Hepatocyte (in vitro differentiated cells): ENCODE results near the gene HDHD3. TPM values are rescaled to one million over a fixed set of nuclear protein-coding genes. Genes with fewer than 3 reads are reported as not detected.

Experiments used
- DNase-seq: peaks from one replicate; pipeline ENCODE4 v3.0.0-alpha.2; 2016; ENCODE audit warnings: low spot score
- H2AFZ ChIP-seq: fragments of 200-600 bp; sonication (generic); 2 replicates; pipeline ENCODE4 v1.6.0; 2016; ENCODE audit warnings: antibody characterized with exemption, mild to moderate bottlenecking
- H3K27ac ChIP-seq: fragments of 200-600 bp; sonication (generic); 2 replicates; pipeline ENCODE4 v1.5.1; 2016; ENCODE audit warnings: mild to moderate bottlenecking
- H3K27me3 ChIP-seq: fragments of 200-600 bp; sonication (generic); 2 replicates; pipeline ENCODE4 v1.6.1; 2016
- H3K36me3 ChIP-seq: fragments of 200-600 bp; sonication (generic); replicated peaks from 2 replicates; pipeline ENCODE4 v1.5.1; 2016; ENCODE audit warnings: low read depth; ENCODE audit not compliant: insufficient read depth
- H3K4me1 ChIP-seq: fragments of 200-600 bp; sonication (generic); 2 replicates; pipeline ENCODE4 v1.5.1; 2016; ENCODE audit warnings: mild to moderate bottlenecking, moderate library complexity; ENCODE audit not compliant: insufficient read depth
- H3K4me2 ChIP-seq: fragments of 200-600 bp; sonication (generic); 2 replicates; pipeline ENCODE4 v1.6.0; 2016
- H3K4me3 ChIP-seq: fragments of 200-600 bp; sonication (generic); 2 replicates; pipeline ENCODE4 v1.5.1; 2016; ENCODE audit warnings: mild to moderate bottlenecking
- H3K79me2 ChIP-seq: fragments of 200-600 bp; sonication (generic); 2 replicates; pipeline ENCODE4 v1.6.0; 2017; ENCODE audit warnings: mild to moderate bottlenecking
- H3K9me2 ChIP-seq: fragments of 200-600 bp; sonication (generic); replicated peaks from 2 replicates; pipeline ENCODE4 v1.6.0; 2017; ENCODE audit warnings: mild to moderate bottlenecking; ENCODE audit not compliant: insufficient read depth
- H3K9me3 ChIP-seq: fragments of 200-600 bp; sonication (generic); 2 replicates; pipeline ENCODE4 v1.5.1; 2016; ENCODE audit warnings: low read depth, mild to moderate bottlenecking
- H4K20me1 ChIP-seq: fragments of 200-600 bp; sonication (generic); 2 replicates; pipeline ENCODE4 v1.6.0; 2016; ENCODE audit warnings: mild to moderate bottlenecking; ENCODE audit not compliant: insufficient read depth, poor library complexity, severe bottlenecking
- EZH2 ChIP-seq: fragments of 200-600 bp; sonication (generic); IDR thresholded peaks from 2 replicates; pipeline ENCODE4 v1.6.1; 2016; ENCODE audit warnings: antibody characterized with exemption, mild to moderate bottlenecking, borderline replicate concordance
- EZH2phosphoT487 ChIP-seq: fragments of 200-600 bp; sonication (generic); IDR thresholded peaks from one replicate; pipeline ENCODE4 v1.6.1; 2018; ENCODE audit warnings: antibody characterized with exemption, mild to moderate bottlenecking, low read depth, moderate library complexity; ENCODE audit not compliant: unreplicated experiment, severe bottlenecking
- whole genome bisulfite sequencing: methylation state at CpG from one replicate; pipeline ENCODE4 v1.1.6; 2016; ENCODE audit warnings: low lambda C conversion rate; ENCODE audit errors: missing lambda C conversion rate; 5-methylcytosine and 5-hydroxymethylcytosine counted together
- polyA plus RNA-seq: library from polyadenylated mRNA; unstranded; fragments of >200 nt; fragmentation: Nextera tagmentation; extraction: Ambion mirVana; gene quantifications from 2 replicates; pipeline ENCODE4 v1.2.1, GENCODE V29; 2016
- total RNA-seq: library from RNA; depleted of rRNA; stranded (reverse); fragments of >200 nt; gene quantifications from 2 replicates; pipeline ENCODE4 v1.2.3, GENCODE V29; 2014
- TF ChIP-seq, protein P1 (sequence below): fragments of 200-600 bp; sonication (generic); IDR thresholded peaks from 2 replicates; pipeline ENCODE4 v1.5.1; 2016; ENCODE audit warnings: antibody characterized with exemption, mild to moderate bottlenecking; ENCODE audit not compliant: poor library complexity

HDHD3 gene
- total and polyA plus RNA-seq, 2 experiments from 2014 or later, result 96.8 to 110 TPM

DNA sequence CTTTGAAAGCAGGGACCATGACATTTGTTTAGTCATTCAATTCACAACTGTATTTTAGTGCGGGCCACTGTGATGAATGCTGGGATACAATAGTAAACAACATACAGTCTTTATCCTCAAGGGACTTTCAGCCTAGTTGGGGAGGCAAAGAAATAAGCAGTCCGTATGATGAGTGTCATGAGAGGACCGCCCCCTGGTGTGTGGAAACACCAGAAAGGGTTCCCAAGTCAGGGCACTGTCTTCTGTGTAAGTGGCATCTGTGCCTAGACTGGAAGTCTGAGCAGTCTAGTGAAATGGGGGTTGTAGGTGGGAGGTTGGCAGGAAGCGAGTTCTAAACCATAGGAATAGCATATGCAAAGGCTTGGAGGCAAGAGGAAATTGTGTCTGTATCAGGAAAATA, 40.6 kb upstream of the HDHD3 start:
- H3K79me2 ChIP-seq, result no peaks in the 10 kb centered on the region
- no peak for TF ChIP-seq EZH2
- no peak for TF ChIP-seq EZH2phosphoT487
- TF ChIP-seq, protein P1, sequence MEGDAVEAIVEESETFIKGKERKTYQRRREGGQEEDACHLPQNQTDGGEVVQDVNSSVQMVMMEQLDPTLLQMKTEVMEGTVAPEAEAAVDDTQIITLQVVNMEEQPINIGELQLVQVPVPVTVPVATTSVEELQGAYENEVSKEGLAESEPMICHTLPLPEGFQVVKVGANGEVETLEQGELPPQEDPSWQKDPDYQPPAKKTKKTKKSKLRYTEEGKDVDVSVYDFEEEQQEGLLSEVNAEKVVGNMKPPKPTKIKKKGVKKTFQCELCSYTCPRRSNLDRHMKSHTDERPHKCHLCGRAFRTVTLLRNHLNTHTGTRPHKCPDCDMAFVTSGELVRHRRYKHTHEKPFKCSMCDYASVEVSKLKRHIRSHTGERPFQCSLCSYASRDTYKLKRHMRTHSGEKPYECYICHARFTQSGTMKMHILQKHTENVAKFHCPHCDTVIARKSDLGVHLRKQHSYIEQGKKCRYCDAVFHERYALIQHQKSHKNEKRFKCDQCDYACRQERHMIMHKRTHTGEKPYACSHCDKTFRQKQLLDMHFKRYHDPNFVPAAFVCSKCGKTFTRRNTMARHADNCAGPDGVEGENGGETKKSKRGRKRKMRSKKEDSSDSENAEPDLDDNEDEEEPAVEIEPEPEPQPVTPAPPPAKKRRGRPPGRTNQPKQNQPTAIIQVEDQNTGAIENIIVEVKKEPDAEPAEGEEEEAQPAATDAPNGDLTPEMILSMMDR, result no peak
- no peak overlapping the region for H3K4me3 ChIP-seq
- H3K4me1 ChIP-seq, result no peaks in the 10 kb centered on the region
- H3K36me3 ChIP-seq, result no peaks in the 10 kb centered on the region
- H4K20me1 ChIP-seq, result no peaks in the 10 kb centered on the region
- no peaks in the 10 kb centered on the region for H3K27me3 ChIP-seq
- 91% methylated on average over 4 of the region's 4 CpGs for WGBS
- no peaks in the 10 kb centered on the region for H3K9me2 ChIP-seq
- no peak overlapping the region for H3K4me2 ChIP-seq
- no peak overlapping the region for H2AFZ ChIP-seq
- no peaks in the 10 kb centered on the region for H3K9me3 ChIP-seq
- DNase-seq, result no peak
- no peak overlapping the region for H3K27ac ChIP-seq

DNA sequence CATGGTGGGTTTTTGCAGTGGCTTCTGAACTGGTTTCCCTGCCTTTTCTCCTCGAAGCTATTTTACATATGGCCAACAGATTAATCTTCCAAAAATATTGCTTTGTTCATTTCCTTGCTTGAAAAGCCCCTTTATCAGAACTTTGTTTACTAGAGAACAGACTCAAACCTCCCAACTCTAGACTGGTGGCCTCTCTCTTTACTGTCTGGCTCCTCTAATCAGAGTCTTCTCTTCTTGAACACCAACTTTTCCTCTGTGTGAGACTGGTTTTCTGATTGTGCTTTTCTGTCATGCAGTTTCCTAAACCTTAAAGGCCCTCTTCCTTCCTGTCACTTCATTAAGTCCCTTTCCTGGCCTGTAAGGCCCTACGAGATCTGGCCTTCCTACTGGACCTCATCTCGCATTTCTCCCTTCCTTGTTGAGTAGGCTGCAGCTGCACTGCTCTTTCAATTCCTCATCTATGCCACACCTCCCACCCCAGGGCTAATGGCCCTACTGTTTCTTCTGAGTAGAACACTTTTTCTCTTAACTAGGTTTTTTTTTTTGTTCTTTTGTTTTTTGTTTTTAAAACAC, 39.4 kb upstream of the HDHD3 start:
- 77% methylated on average over 3 of the region's 3 CpGs for WGBS
- Histone ChIP-seq H3K27me3 (no peaks in the 10 kb centered on the region), H3K4me2 (no peak overlapping the region)

DNA sequence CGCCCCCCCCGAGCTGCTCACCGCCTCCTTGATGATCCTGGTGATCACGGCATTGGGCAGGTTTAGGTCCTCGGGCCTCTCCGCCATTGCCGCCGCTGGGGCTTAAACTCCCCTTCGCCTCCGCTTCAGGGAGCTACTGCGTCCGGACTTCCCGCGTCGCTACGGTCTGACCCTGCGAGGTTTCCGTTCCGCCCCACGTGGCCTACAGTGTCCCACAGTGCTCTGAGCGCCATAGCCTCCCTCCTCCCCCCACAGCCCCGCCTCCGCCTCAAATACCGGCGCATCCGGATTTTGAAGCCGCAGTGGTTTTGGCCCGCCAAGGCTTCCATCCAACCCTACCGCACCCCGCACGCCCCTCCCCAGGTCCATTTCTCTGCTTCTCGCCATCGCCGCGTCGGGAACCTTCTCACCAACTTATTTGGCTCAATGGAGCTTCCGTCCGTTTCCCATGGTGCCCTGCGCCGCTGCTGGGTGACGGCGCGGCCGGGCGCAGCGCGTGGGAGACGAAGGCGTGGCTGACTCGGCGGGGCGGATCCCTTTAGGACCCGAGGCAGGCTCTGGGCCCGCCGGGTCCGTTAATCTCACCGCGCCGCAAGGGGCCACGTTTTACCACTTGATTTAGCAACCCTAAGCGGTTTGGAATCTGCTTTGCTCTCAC, 33.5 kb upstream of the HDHD3 start, which contains the start of the genes C9orf43 and POLE3:
C9orf43 (plus strand) TSS at position 541 of the 658 bp plus-strand sequence. CDS start 2,747 bp downstream, outside the sequence.
POLE3 (minus strand) TSS at position 469 of the 658 bp plus-strand sequence; CDS start at position 87, 382 bp downstream.
- peak within 1 kb of the TSS; percentile 99 for H3K4me2 ChIP-seq
- H3K4me3 ChIP-seq, result peak within 1 kb of the TSS; percentile 60
- H3K27ac ChIP-seq, result peak within 1 kb of the TSS; percentile 97
- H3K9me3 ChIP-seq, result no peaks in the 10 kb centered on the region
- no peaks in the 10 kb centered on the region for H3K27me3 ChIP-seq
- H3K9me2 ChIP-seq, result no peaks in the 10 kb centered on the region
- peak within 1 kb of the TSS; percentile 82 for H2AFZ ChIP-seq
- peak; percentile 98 for DNase-seq
- no peaks in the 10 kb centered on the region for H3K4me1 ChIP-seq
- H3K36me3 ChIP-seq, result no peaks in the 10 kb centered on the region
- H4K20me1 ChIP-seq, result no peaks in the 10 kb centered on the region
- TF ChIP-seq EZH2phosphoT487 (no peak), EZH2 (no peak)
- peaks cover 18% of the 10 kb centered on the region for H3K79me2 ChIP-seq
- WGBS, result under 1% methylated on average over 50 of the region's 61 CpGs

More for the DNA sequence above, 39.4 kb upstream of the HDHD3 start:
- Histone ChIP-seq H3K4me3 (no peak overlapping the region), H4K20me1 (no peaks in the 10 kb centered on the region), H3K79me2 (no peaks in the 10 kb centered on the region), H3K27ac (no peak overlapping the region), H3K9me2 (no peaks in the 10 kb centered on the region), H2AFZ (no peak overlapping the region), H3K36me3 (no peaks in the 10 kb centered on the region), H3K4me1 (no peaks in the 10 kb centered on the region), H3K9me3 (no peaks in the 10 kb centered on the region)
- no peak for DNase-seq
- TF ChIP-seq EZH2 (no peak), EZH2phosphoT487 (no peak)
- TF ChIP-seq, protein P1, result no peak

DNA sequence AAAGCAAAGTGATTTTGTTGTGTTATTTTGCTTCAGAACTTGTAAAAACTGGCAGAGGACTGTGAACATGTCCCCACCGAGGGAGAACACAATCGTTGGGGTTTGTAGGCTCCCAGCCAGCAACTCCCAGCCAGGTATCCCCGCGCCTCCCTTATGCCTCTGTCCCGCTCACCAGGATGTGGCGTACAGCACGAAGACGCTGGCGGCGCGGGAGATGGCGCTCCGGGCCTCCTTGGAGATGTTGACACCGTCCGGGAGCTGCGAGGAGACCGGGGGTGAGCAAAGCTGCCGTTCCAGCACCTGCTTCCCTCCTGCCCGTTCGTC, 33.1 kb upstream of the HDHD3 start:
- no peak for DNase-seq
- Histone ChIP-seq H3K27me3 (no peaks in the 10 kb centered on the region), H3K4me3 (peak overlapping the region; percentile 30), H3K4me1 (no peaks in the 10 kb centered on the region), H2AFZ (peak overlapping the region; percentile 62), H3K27ac (peak overlapping the region; percentile 97), H3K36me3 (no peaks in the 10 kb centered on the region), H3K9me2 (no peaks in the 10 kb centered on the region), H3K9me3 (no peaks in the 10 kb centered on the region), H4K20me1 (no peaks in the 10 kb centered on the region), H3K79me2 (peaks cover 18% of the 10 kb centered on the region), H3K4me2 (peak overlapping the region; percentile 99)
- WGBS, result under 1% methylated on average over 20 of the region's 20 CpGs
- TF ChIP-seq EZH2 (no peak), EZH2phosphoT487 (no peak)
- TF ChIP-seq, protein P1, result no peak
